HG02759 (cell line): ENCODE measurements around the gene KCNJ1.
A peak's percentile ranks its signal among the peaks of the same experiment; 100 is the strongest.

Experiments used
- ATAC-seq: cut with Tn5 transposase; IDR thresholded peaks from one replicate; pipeline ENCODE4 v1.9.1; 2021; ENCODE audit warnings: mild to moderate bottlenecking, moderate library complexity; ENCODE audit not compliant: unreplicated experiment

The KCNJ1 gene

GRCh38 chr11:128902515-128903066 is 35.5 kb upstream of the KCNJ1 start:
- ATAC-seq = no peak

GRCh38 chr11:128901653-128902514 is 34.8 kb upstream of the KCNJ1 start:
- no peak for ATAC-seq

GRCh38 chr11:128900468-128900867 is 33.4 kb upstream of the KCNJ1 start:
- no peak for ATAC-seq

- ATAC-seq = no peak
These were observed 31.7 kb upstream of the KCNJ1 start for GRCh38 chr11:128898580-128899344.

- ATAC-seq = no peak
These were observed 30.7 kb upstream of the KCNJ1 start for GRCh38 chr11:128897826-128898225.

- no peak for ATAC-seq
These were observed 29.3 kb upstream of the KCNJ1 start for GRCh38 chr11:128896356-128896755.

GRCh38 chr11:128895526-128895925 is 28.4 kb upstream of the KCNJ1 start:
- ATAC-seq = no peak

- no peak for ATAC-seq
These were observed 27.6 kb upstream of the KCNJ1 start for GRCh38 chr11:128894685-128895084.

- peak; percentile 6 for ATAC-seq
These were observed 27.2 kb upstream of the KCNJ1 start for GRCh38 chr11:128894286-128894681.

- ATAC-seq = peak; percentile 67
These were observed 26.6 kb upstream of the KCNJ1 start for GRCh38 chr11:128893578-128894285.

- ATAC-seq = no peak
These were observed 25.9 kb upstream of the KCNJ1 start for GRCh38 chr11:128892866-128893565.

- no peak for ATAC-seq
These were observed 24.9 kb upstream of the KCNJ1 start for GRCh38 chr11:128891913-128892398.

- ATAC-seq = no peak
These were observed 23.7 kb upstream of the KCNJ1 start, which contains the start of gene KCNJ5 for GRCh38 chr11:128890543-128891368. Gene KCNJ5 (plus strand): TSS chr11:128891356. CDS start chr11:128911274, 19,918 bp downstream.

- ATAC-seq = no peak
These were observed 23.1 kb upstream of the KCNJ1 start for GRCh38 chr11:128890216-128890542.

GRCh38 chr11:128889657-128890213 is 22.6 kb upstream of the KCNJ1 start:
- ATAC-seq = no peak

GRCh38 chr11:128888034-128888985 is 21.2 kb upstream of the KCNJ1 start:
- ATAC-seq = no peak

GRCh38 chr11:128886406-128887124 is 19.5 kb upstream of the KCNJ1 start:
- peak; percentile 38 for ATAC-seq
